ENCODE data around the gene CYBC1.
A peak's percentile ranks its signal among the peaks of the same experiment; 100 is the strongest.

Gene CYBC1

DNA sequence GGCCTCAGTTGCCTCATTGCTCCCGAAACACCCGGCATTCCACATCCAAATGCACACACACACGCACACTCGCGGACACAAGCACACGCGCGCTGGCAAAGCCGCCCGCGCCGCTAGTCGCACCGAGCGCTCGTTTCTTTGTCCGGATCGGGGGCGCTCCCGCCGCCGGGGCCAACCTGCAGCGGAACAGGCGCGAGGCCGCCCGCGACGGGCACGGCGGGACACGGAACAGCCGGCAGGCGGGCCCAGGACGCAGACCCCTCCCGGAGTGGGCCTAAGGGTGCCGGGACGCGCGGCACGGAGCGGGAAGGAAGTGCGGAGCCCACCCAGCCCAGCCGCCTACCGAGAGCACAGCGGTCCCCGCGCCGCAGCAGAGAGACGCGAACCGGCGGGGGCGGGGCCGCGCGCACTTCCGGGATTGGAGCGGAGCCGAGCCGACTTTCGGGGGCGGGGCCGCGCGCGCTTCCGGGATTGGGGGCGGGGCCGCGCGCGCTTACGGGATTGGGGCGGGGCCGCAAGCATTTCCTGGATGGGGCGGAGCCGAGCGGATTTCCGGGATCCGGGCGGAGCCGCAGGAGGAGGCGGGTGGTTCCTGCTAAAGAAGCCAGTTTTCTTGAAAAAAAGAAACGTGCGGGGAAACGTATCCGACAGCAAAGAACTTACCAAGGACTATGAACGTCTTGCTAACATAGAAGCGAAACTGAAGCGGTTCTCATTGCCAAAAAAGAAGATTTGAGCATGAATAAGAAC is at the start of gene CYBC1:
Gene CYBC1, minus strand, starts transcription at position 396 of the 750 bp plus-strand sequence. CDS start 1,498 bp downstream, outside the sequence.
- DNase-seq (ENCODE audit: low read depth in 2 of 2, low spot score in 1 of 2), result peak; percentile 85 to 87

DNA sequence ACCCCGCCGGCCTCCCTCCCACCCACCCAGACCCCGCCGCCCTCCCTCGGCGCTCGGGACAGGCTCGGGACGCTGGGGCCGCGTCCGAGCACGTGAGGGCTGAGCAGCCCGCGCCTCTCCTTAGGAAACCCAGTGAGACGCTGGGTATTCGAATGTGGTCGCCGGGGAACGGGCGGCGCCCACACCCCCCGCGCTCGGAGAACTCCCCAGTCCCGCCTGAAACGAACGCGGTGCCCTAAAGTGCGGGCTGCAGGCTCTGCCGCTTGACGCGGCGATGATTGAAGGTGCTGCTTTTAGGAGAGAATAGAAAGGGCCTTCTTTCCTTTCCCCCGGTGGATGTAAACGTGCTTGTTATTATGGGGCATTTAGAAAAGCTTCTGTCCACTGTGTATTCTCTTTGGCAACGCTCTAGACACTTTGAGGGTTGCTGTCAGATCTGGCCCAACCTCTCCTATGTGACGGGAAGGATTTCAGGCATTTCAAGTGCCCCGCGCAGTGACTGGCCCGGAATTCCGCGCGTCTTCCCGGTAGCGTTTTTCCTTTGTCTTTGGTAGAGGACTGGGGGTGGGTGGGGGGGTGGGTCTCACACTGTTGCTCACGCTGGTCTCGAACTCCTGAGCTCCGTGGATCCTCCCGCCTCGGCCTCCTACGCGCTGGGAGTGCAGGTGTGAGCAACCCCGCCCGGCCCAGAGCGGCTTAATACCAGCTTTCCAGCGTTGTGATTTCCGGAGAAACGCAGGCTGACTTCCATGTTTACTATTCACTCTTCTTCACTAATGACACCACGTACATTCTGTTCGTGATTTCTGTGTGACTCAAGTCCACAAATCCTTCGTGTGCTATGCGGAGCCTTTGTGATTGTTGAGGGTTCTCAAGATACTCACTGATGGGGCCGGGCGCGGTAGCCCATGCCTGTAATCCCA is 47.2 kb upstream of the CYBC1 start:
- no peak for DNase-seq (ENCODE audit: low read depth in 2 of 2, low spot score in 1 of 2)

DNA sequence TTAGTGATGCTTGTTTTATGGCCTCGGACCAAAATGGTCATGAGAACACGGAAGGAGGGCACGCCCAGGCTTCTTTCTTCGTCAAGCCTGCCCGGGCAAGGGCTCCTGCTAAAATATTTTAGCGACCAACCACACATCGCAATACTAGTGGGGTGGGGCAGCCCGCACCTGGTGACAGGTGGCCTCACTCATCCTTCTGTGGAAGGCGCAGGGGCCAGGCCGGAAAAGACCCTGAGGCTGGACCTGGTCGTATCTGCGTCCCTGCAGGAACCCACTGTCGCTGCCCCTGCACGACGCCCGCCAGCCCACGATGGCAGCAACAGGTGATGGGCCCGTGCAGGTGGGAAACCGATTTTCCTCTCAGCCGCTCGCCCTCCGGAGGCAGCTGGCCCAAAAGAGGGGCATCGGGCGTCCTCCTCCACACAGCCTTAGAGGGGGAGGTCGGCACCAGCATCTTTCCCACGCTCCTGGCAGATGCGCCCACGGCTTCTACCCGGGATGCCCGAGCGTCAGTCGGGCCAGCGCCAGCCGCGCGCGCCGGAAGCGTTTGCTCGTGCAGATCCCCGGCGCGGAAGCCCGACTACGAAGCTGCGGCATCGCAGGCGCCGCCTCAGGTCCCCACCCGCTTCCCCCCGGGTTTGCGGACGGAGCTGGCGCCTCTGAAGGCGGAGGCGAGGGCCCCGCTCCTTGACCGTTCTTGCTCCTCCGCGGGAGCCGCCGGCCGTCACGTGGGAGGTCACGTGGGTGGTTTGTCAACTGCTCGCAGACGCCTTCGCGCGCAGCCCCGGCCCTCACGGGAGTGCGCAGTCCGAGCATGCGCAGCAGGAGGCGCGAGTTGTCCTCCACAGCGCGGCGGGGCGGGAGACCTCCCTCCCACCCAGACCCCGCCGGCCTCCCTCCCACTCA is 46.2 kb upstream of the CYBC1 start:
- DNase-seq (ENCODE audit: low read depth in 2 of 2, low spot score in 1 of 2), result peak; percentile 74 to 84

GRCh38 chr17:82495844-82496528 is 45.4 kb upstream of the CYBC1 start:
- DNase-seq (ENCODE audit: low read depth in 2 of 2, low spot score in 1 of 2), result no peak

DNA sequence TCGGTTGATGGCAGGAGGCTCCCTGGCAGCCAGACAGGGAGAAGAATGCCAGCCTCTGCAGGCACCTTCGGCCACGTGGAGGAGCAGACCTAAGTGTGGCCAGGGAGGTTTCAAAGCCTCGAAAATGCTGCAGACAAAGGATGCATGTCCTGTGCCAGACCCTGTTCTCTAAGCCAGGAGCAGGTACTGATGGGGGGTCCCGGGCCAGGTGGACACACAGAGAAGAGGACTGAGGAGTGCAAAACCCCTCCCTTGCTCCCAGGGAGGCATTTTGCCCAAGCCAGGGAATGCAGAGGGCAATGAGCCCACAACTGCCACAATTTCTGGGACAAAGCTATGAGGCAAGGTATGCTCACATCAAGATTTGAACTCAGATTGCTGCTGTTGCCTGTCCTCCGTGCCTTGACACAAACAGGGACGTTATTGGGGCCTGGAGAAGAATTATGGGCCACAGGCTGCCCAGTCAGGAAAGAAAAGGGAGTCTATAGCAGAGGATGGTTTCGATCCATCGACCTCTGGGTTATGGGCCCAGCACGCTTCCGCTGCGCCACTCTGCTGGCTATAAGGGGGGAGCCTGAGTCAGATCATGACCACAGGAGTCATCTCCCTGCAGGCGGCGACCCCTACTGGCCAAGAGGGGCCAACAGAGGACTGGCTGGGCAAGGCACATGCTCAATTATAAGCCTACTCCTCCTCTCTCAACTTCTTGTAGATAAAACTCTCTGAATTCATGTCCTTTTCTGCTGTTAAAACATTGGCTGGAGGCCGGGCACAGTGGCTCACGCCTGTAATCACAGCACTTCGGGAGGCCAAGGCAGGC is 43.9 kb upstream of the CYBC1 start:
- DNase-seq (ENCODE audit: low read depth in 2 of 2, low spot score in 1 of 2), result peak; percentile 73 to 75

DNA sequence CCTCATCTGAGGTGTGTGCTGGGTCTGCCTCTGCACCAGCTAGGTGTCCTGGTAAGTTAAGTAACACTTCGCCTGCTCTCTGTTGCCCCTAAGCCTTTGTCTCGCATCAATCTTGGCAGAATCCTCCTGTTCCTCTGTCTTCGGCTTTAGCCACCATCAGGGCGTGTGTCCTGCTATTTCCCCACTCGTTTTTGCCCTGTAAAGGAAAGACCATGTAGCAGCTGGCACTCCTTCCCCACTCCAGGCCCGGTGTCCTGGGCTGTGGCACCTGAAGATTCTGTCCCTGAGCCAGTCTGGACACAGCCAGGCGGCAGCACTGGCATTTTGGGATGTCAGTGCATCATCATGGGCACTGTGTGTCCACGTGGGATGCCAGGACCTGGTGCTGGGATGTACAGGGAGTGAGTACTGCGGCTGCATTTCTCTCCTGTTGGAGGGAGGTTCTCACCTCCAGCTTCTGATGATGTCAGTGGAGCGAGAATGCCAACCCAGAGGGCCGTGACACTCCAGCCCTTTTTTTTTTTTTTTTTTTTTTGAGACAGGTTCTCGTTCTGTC is 42.8 kb upstream of the CYBC1 start:
- DNase-seq (ENCODE audit: low read depth in 2 of 2, low spot score in 1 of 2), result no peak

- no peak for DNase-seq (ENCODE audit: low read depth in 2 of 2, low spot score in 1 of 2)
Measured at GRCh38 chr17:82492643-82493225, 42.2 kb upstream of the CYBC1 start.

DNA sequence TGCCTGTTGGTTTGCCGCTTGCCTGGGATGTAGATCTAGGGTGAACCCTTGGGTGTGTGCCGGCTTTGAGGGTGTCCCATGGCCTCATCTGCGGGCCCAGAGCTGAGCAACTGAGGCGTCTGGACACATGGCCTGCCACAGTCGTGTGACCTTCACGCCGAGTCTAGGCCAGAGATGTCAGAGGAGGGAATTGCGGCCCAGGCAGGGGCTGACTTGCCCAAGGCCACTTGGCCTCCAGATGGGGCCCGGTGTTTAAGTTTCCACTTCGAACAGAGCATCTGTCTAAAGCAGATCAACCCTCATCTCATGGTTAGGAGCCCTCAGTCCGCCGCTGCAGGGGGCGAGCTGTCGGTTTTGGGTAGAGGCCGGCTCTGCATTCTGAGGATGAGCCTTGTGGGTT is 41.0 kb upstream of the CYBC1 start:
- DNase-seq (ENCODE audit: low read depth in 2 of 2, low spot score in 1 of 2), result no peak

GRCh38 chr17:82491196-82491530 is 40.6 kb upstream of the CYBC1 start:
- no peak for DNase-seq (ENCODE audit: low read depth in 2 of 2, low spot score in 1 of 2)

DNA sequence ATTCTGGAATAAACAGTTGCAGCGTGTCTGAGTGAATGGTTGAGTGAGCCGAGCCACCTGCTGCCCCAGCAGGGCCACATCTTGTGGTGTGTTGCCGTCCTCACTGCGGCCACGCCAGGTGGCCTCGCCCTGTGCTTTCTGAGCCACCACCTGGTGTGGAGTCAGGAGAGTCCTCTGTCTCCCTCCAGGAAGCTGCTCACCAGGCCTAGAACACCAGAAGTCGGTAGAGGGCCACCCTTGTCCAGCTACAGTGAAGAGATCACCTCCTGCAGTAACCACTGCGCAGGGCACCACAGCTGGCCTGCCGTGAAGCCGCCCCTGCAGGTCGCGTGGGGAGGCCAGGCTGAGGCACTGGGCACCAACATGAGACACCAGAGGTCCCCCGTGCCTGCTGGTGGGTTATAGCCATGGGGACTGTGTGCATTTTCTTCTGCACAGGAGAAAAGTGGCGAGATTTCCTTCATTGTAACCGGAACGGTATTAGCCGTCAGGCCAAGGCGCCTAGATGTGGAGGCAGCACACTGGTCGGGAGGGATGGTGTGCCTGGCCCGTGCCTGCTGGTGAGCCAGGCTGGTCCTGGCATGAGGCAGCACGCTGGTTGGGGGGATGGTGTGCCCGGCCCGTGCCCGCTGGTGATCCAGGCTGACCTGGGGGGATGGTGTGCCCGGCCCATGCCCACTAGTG is 40.1 kb upstream of the CYBC1 start:
- DNase-seq (ENCODE audit: low read depth in 2 of 2, low spot score in 1 of 2), result no peak

GRCh38 chr17:82489851-82490511 is 39.4 kb upstream of the CYBC1 start:
- no peak for DNase-seq (ENCODE audit: low read depth in 2 of 2, low spot score in 1 of 2)

- no peak for DNase-seq (ENCODE audit: low read depth in 2 of 2, low spot score in 1 of 2)
Measured at GRCh38 chr17:82489117-82489516, 38.6 kb upstream of the CYBC1 start.

GRCh38 chr17:82487910-82488309 is 37.4 kb upstream of the CYBC1 start:
- no peak for DNase-seq (ENCODE audit: low read depth in 2 of 2, low spot score in 1 of 2)

- DNase-seq (ENCODE audit: low read depth in 2 of 2, low spot score in 1 of 2), result no peak
Measured at GRCh38 chr17:82486231-82487094, 35.9 kb upstream of the CYBC1 start.

GRCh38 chr17:82483836-82484235 is 33.3 kb upstream of the CYBC1 start:
- DNase-seq (ENCODE audit: low read depth in 2 of 2, low spot score in 1 of 2), result no peak

- no peak for DNase-seq (ENCODE audit: low read depth in 2 of 2, low spot score in 1 of 2)
Measured at GRCh38 chr17:82483204-82483660, 32.7 kb upstream of the CYBC1 start.

- DNase-seq (ENCODE audit: low read depth in 2 of 2, low spot score in 1 of 2), result no peak
Measured at GRCh38 chr17:82480318-82480717, 29.8 kb upstream of the CYBC1 start.
